HUDEP-2 (cell line): ENCODE data around the gene ACTN1.

Source experiments
- DNase-seq, 76 experiments: peaks; one replicate each; lab custom pipeline; 2025; ENCODE audit not compliant: unreplicated experiment in 76 of 76; lab: John Stamatoyannopoulos, UW

ACTN1 gene

DNA sequence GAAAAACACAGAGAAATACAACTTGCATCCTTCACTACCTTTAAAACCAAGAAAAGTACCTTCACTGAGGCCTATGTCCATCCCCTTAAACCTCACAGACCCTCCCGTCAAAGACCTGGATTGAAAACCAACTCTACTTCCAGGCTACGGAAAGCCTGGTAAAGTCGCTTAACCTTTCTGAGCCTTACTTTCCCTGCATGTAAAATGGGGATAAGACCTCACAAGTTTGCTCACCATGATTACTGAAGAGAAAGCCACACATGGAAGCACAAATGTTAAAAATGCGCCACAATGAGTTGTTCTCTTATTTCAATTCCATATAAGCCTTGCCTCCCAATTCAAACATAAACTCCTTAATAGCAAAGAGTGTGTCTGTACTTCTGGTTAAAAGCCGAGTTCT is 8.4 kb downstream of the ACTN1 start:
- DNase-seq = no peak

DNA sequence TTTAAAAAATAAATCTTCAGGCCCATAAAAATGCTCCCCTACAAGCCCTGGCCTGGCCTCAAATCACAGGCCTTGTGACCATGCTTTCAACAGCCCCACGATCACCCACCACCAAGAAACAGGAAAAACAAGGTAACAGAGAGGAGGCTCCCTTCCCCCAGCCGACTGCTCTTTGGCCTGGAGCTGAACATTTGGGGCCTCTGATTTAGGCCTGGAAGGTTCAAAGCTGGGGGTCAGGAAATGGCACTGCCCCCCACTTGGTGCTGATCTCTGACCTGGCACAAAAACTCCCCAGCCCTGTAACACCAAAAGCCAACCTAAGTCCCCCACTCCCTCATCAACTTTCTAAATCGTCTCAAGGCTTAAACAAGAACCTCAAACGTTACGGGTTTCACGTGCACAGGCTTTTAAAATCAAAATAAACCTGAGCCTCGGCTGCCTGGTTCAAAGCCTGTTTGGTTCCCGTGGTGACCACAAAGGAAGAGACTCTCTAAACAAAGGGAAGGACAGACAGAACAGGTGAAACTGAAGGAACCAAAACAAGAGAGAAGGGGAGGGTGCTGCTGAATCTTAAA is 9.0 kb downstream of the ACTN1 start:
- DNase-seq = no peak

- no peak for DNase-seq
Observed at GRCh38 chr14:68969278-68970033, 9.6 kb downstream of the ACTN1 start.

DNA sequence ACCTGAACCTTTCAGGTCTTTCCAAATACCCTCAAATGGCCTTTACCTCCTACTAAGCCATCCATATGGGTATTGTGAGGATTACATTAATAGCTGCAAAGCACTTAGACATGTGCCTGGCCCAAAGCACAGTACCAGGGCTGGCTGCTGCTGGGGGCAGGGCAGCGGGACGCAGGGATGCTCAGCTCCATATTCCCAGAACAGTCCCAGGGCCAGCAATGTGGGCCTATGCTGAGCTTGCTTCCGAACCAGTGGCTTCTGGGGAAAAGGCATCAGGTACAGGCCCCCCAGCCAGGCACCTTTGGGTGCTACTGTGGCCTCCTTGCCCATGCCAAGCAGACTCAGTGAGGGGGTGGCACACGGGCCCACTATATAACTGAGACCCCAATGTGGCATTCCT is 10.4 kb downstream of the ACTN1 start:
- no peak for DNase-seq

DNA sequence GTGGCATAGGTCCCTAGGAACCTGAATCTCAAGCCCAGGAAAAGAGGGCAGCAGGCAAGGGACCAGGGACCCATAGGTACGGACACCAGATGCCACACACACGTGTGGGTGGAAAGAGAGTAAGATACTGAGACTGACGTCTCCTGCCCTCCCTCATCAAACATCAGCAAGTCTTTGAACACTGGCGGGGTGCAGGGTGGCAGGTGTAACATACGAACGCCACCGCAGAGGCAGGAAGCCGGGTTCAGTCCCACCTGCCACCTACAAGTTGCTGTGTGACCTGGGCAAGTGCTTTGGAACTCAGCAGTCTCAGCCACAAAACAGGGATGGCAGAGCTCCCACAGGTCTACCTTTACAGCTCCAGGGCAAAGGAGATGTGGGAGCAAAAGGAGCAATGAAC is 11.1 kb downstream of the ACTN1 start:
- no peak for DNase-seq

GRCh38 chr14:68967459-68967940 is 11.6 kb downstream of the ACTN1 start:
- no peak for DNase-seq

DNA sequence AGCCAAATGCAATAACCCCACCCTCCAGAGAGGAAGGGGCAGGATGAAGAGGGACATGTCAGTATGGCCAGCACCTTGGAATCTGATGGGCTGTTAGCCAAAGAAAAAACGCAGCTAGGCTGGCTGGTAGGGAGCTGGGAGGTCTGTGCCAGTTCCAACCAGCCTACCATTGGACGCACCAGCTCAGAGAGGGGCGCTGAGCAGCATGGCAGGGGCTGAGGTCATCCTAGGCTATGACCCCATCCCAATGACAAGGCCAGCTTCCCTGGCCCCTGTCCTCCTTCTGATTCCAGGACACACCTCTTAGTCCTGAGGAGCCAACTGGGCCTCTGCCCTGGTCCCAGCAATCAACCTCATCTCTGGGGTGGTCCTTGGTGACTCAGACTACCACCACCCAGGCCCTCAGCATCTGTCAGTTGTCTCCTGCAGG is 12.2 kb downstream of the ACTN1 start:
- peak in 1 of 76 experiments; percentile 2 for DNase-seq

DNA sequence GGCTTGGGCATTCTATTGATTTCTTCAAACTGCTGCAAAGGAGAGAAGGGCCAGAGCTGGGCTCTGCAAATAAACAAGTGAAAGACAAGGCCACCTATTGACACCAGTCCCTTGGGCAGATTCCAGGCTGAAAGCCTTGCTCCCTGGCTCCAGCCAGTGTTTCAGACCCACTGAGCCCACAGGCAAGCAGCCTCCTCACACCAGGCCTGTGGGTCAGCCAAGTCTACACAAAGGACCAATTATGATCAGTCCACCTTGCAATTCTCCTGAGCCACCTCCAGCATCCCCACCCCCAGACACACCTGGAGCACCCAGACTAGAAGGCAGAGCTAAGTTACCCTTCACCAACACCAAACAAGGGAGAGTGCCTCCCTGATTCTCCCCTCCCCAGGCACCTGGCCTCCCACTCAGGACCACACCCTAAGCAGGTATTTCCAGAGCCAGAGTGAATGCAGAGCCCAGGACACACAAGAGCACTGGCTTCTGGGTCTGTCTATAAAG is 13.8 kb downstream of the ACTN1 start:
- no peak for DNase-seq

DNA sequence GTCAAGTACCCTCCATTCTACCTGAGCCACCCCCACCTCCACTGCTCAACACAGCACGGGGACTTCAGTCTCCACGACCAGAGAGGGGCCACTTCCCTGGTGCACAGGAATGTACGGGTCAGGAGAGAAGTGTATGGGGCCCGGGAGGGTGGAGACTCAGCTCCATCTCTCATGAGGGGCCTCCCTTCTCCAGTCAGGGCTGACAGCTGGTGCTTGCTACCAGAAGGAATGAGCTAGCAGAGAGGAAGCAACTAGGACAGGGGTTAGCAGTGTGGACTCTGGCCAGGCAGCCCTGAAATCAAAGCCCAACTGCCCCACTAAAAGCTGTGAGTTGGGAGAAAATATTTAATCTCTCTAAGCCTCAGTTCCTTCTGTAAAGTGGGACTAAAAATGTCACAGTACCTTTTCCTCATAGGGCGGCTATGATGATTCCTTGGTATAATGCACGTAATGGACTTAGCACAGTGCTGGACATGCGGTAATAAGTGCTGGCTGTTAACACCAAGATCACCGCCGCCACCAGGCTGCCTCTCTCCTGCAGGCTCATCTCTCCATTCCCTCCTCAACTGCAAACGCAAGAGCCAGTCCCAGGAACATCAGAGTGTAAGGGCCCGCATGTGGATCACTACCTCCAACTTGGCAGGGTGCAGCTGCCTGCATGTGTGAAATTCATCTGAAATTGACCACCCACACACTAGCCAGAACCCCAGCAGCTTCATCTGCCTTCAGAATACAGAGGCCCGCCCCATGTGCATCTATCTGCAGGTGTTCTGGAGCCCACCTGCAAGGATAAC is 14.6 kb downstream of the ACTN1 start:
- no peak for DNase-seq

- no peak for DNase-seq
Observed at GRCh38 chr14:68962681-68963080, 16.4 kb downstream of the ACTN1 start.

GRCh38 chr14:68961781-68962584 is 17.1 kb downstream of the ACTN1 start:
- DNase-seq = no peak

DNA sequence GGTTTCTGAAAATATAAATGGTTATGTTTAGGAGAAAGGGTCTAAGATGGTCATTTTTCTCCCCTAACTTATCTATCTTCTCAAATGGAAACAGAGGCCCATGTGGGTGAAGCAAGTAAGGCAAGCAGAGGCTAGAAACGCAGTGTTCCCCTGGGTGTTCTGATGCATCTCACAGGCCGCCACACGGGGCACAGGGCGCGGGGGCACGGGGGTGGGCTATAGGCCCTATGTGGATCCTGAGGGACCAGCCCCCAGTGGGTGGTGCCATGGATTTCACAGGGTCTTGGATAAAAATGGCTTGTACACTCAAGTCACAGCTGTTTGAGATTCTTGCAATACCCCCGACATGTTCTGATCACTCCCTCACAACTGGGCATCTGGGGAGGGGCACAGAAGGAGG is 17.7 kb downstream of the ACTN1 start:
- DNase-seq = no peak

DNA sequence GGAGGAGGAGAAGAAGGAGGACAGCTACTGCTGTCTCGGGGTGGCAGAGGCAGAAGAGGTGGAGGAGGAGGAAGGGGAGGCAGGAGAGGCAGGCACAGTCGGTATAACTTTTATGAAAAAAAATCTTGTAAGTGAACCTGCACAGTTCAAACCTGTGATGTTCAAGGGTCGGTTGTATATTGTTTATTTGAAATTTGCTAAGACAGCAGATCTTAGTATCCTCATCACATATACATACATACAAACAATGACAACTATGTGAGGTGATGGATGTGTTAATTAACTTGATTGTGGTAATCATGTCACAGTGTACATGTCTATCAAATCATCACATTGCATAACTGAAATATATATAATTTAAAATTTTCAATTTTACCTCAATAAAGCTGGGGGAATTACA is 19.0 kb downstream of the ACTN1 start:
- DNase-seq = no peak

DNA sequence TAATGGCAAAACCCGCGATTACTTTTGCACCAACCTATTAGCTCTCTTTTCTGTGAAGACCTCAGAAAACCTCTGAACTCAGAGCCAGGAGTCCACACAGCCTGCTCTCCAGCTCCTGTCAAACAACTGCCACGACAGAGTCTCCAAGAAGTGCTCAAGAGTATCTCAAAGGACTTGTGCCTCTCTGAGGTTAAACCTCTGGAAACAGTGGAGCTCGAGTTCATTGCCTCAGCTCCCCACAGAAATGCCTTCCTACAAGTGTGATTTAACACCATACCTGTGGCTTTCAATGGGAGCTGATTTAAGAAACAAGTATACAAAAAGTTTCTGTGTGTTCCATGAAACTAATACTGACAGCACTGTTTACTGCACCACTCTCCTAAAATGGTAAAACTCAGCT is 20.1 kb downstream of the ACTN1 start:
- no peak for DNase-seq

- no peak for DNase-seq
Observed at GRCh38 chr14:68958553-68958952, 20.5 kb downstream of the ACTN1 start.

DNA sequence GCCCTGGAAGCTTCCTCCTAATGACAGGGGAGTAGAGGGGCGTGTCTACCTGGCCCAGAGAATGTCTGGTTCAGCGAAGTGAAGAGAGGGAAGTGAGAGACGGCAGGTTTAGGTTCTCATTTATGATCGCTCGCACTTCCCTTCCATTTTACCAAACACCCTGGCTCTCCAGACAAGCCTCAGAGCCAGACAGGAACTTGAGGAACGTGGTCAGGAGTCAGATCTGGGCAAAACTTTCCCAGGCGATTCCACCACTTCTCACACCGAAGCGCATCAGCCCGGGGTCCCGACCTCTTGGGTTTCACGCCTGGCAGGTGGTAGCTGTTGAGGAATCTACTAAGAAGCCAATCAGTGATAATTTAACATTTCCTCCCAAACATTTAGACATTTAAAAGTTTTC is 21.3 kb downstream of the ACTN1 start:
- DNase-seq = no peak

DNA sequence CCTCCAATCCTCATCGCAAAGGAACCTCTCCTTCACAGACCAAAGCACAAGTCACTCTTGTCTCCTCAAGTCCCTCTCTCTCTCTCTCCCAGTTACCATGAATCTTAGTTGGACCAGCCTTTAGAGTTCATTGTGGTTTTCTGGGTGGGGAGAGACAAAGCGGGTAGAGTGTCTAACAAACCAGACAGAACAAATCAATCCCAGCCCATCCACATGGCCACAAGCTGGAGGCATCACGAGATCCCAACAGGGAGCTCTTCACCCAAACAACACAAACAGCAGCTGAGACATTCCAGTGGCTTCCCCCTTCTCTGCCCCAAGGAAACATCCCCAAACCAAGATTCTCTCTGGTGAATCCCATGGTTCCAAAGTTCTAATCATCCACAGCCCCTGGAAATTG is 22.4 kb downstream of the ACTN1 start:
- no peak for DNase-seq

- DNase-seq = no peak
Observed at GRCh38 chr14:68955851-68956179, 23.3 kb downstream of the ACTN1 start.

DNA sequence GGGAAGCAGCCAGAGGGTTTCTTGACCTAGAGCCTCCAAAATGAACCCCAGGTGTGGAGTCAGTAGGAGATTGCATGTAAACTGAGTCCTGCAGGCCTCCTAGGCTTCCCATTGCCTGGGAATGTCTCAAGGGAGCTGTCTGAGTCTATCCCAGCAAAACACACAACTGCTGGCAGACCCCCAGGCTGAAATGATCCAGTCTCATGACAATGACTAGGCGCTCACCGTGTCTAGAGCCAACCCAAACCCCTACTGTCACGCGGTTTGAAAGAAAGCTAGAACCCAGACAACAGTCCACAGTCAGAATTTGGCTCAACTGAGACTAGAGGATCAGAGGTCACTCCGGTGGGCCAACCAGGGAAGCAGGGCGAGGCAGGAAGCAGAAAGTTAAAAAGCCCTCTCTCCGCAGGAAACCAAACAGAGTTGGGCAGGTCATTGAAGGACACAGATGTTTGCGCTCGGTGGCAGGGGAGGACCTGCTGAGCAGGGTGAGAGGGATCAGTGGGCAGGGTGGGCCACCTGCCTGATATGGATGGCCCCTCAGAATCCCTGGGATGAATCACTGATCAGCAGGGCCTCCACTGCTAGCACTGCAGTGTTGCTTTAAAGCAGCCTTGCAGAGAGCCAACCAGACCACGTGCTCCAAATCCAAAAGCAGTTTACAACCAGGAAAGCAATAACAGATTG is 23.8 kb downstream of the ACTN1 start:
- DNase-seq = no peak

DNA sequence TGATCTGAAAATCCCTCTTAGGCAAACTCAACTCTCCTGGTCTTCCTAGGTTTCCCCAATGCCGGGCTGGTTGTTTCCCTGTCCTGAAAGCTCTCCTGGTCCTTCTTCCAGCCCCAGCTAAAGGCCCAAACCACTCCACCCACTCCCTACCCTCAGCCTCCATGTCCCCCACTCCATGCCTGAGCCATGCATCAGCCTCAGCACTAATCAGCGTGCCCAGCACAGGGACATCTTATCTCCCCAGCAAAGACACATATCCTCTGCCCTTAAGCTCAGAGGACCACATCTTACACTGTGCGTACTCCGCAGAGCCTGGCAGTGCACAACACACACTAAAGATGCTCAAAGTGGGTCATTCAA is 25.9 kb downstream of the ACTN1 start:
- DNase-seq = no peak
